Uterus (tissue), 4 donors: ENCODE measurements around the gene MBD4. TPM values are rescaled to one million over a fixed set of nuclear protein-coding genes. Genes with fewer than 3 reads are reported as not detected.

ENCODE experiments used
- DNase-seq, 2 donors: peaks; one replicate each; pipeline ENCODE4 v3.0.0-alpha.2; 2019 to 2020
- H3K27ac ChIP-seq, 2 donors: fragments of 200-600 bp; sonication (generic); 1 replicate in 1 of 2; 2 replicates in 1 of 2; pipeline ENCODE4 v1.5.1; 2016 to 2018
- H3K27me3 ChIP-seq, 2 donors: fragments of 200-600 bp; sonication (generic); one replicate each; pipeline ENCODE4 v1.5.1; 2018 to 2019; ENCODE audit warnings: control low read depth in 1 of 2
- H3K36me3 ChIP-seq, 2 donors: fragments of 200-600 bp; sonication (generic); one replicate each; pipeline ENCODE4 v1.5.1; 2019; ENCODE audit warnings: control low read depth in 1 of 2
- H3K4me1 ChIP-seq, 2 donors: fragments of 200-600 bp; sonication (generic); one replicate each; pipeline ENCODE4 v1.5.1; 2018 to 2019; ENCODE audit warnings: control low read depth in 1 of 2
- H3K4me3 ChIP-seq, 2 donors: fragments of 200-600 bp; sonication (generic); 1 replicate in 1 of 2; 2 replicates in 1 of 2; pipeline ENCODE4 v1.5.1; 2018 to 2019; ENCODE audit warnings: mild to moderate bottlenecking in 1 of 2
- H3K9me3 ChIP-seq, 2 donors: fragments of 200-600 bp; sonication (generic); one replicate each; pipeline ENCODE4 v1.5.1; 2019; ENCODE audit warnings: control low read depth in 1 of 2
- POLR2A ChIP-seq, 2 donors: fragments of 450-650 bp; IDR thresholded peaks; one replicate each; pipeline ENCODE4 v1.6.1; 2016; ENCODE audit warnings: antibody characterized with exemption in 2 of 2, mild to moderate bottlenecking in 1 of 2, moderate library complexity in 1 of 2
- intact Hi-C: fragments of 100-400 bp; cut with DNase I; formaldehyde crosslinking; loops from one replicate; pipeline ENCODE4 v1.15.1; 2023; ENCODE audit warnings: low total_unique reads
- total RNA-seq, 4 donors: library from RNA; depleted of rRNA in 3 of 4; stranded (reverse); fragments of >200 nt in 3 of 4; gene quantifications; one replicate each; pipeline versions ENCODE4 v1.1.0 to v1.2.4, GENCODE V29; 2014 to 2023
- TF ChIP-seq, protein P1 (sequence below), 4 experiments: fragments of 200-600 bp in 2 of 4; fragments of 450-650 bp in 2 of 4; sonication (generic) in 2 of 4; IDR thresholded peaks; one replicate each; pipeline ENCODE4 v1.5.1; 2016 to 2019; ENCODE audit warnings: antibody characterized with exemption in 4 of 4, mild to moderate bottlenecking in 2 of 4, moderate library complexity in 1 of 4
- donor health status: DM: yes; HTN: yes; CAD: no.

Gene MBD4
- total RNA-seq, 4 donors from 2014 or later, result 13.8 to 36.2 (median 20.4) TPM

GRCh38 chr3:129453732-129454131 lies 14.0 kb upstream of the MBD4 start:
- Histone ChIP-seq H3K4me1 (no peaks in the 10 kb centered on the region), H3K36me3 (no peaks in the 10 kb centered on the region), H3K4me3 (no peak overlapping the region), H3K27me3 (no peaks in the 10 kb centered on the region), H3K27ac (no peak overlapping the region), H3K9me3 (no peaks in the 10 kb centered on the region)
- intact Hi-C loops, result no loop called here
- no peak for DNase-seq
- TF ChIP-seq POLR2A (IDR thresholded peaks at IDR 0.05), result no peak
- TF ChIP-seq, protein P1, sequence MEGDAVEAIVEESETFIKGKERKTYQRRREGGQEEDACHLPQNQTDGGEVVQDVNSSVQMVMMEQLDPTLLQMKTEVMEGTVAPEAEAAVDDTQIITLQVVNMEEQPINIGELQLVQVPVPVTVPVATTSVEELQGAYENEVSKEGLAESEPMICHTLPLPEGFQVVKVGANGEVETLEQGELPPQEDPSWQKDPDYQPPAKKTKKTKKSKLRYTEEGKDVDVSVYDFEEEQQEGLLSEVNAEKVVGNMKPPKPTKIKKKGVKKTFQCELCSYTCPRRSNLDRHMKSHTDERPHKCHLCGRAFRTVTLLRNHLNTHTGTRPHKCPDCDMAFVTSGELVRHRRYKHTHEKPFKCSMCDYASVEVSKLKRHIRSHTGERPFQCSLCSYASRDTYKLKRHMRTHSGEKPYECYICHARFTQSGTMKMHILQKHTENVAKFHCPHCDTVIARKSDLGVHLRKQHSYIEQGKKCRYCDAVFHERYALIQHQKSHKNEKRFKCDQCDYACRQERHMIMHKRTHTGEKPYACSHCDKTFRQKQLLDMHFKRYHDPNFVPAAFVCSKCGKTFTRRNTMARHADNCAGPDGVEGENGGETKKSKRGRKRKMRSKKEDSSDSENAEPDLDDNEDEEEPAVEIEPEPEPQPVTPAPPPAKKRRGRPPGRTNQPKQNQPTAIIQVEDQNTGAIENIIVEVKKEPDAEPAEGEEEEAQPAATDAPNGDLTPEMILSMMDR (IDR thresholded peaks at IDR 0.05), result no peak

- Histone ChIP-seq H3K4me3 (no peak overlapping the region), H3K9me3 (no peaks in the 10 kb centered on the region), H3K4me1 (no peaks in the 10 kb centered on the region), H3K27me3 (no peaks in the 10 kb centered on the region), H3K36me3 (no peaks in the 10 kb centered on the region), H3K27ac (no peak overlapping the region)
- TF ChIP-seq POLR2A (IDR thresholded peaks at IDR 0.05), result no peak
- TF ChIP-seq, protein P1 (IDR thresholded peaks at IDR 0.05), result no peak
- intact Hi-C loops, result no loop called here
- DNase-seq, result no peak
These were observed 9.7 kb upstream of the MBD4 start for GRCh38 chr3:129449279-129450115.

GRCh38 chr3:129448186-129448895 lies 8.6 kb upstream of the MBD4 start:
- TF ChIP-seq POLR2A (IDR thresholded peaks at IDR 0.05), result no peak
- TF ChIP-seq, protein P1 (IDR thresholded peaks at IDR 0.05), result no peak
- Histone ChIP-seq H3K4me1 (no peaks in the 10 kb centered on the region), H3K9me3 (no peaks in the 10 kb centered on the region), H3K36me3 (no peaks in the 10 kb centered on the region), H3K27me3 (no peaks in the 10 kb centered on the region), H3K4me3 (no peak overlapping the region), H3K27ac (no peak overlapping the region)
- DNase-seq, result no peak
- intact Hi-C loops, result no loop called here

GRCh38 chr3:129446926-129447325 lies 7.2 kb upstream of the MBD4 start:
- Histone ChIP-seq H3K27me3 (no peaks in the 10 kb centered on the region), H3K27ac (no peak overlapping the region), H3K4me3 (no peak overlapping the region), H3K36me3 (no peaks in the 10 kb centered on the region), H3K9me3 (no peaks in the 10 kb centered on the region), H3K4me1 (peaks cover 2% of the 10 kb centered on the region in 2 donors)
- DNase-seq, result no peak
- TF ChIP-seq, protein P1 (IDR thresholded peaks at IDR 0.05), result no peak
- TF ChIP-seq POLR2A (IDR thresholded peaks at IDR 0.05), result no peak
- intact Hi-C loops, result no loop called here

DNA sequence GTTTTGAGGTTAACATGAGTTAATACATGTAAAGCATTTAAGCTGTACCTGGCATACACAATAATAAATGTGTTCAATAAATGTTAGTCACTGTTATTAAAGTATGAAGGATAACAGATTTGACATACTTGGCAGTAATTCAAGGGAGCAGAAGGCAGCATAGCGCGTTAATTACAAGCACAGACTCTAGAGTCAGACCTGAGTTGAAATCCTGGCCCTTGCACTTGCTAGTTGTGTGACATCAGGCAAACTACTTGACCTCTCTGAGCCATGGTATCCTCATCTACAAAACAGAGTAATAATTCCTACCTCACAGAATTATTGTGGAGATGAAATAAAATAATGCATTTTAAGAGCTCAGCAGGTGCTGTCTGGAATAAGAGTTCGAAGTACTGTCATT lies 5.7 kb upstream of the MBD4 start:
- Histone ChIP-seq H3K4me3 (no peak overlapping the region), H3K4me1 (peaks cover 12% of the 10 kb centered on the region in 2 donors), H3K36me3 (no peaks in the 10 kb centered on the region), H3K9me3 (no peaks in the 10 kb centered on the region), H3K27ac (no peak overlapping the region), H3K27me3 (no peaks in the 10 kb centered on the region)
- TF ChIP-seq POLR2A (IDR thresholded peaks at IDR 0.05), result no peak
- TF ChIP-seq, protein P1 (IDR thresholded peaks at IDR 0.05), result no peak
- intact Hi-C loops, result no loop called here
- no peak for DNase-seq
